HG03135 (cell line): ENCODE results near the gene NECTIN1.

Experiments used
- ATAC-seq: cut with Tn5 transposase; IDR thresholded peaks from one replicate; pipeline ENCODE4 v1.9.1; 2021; ENCODE audit warnings: mild to moderate bottlenecking, moderate library complexity; ENCODE audit not compliant: unreplicated experiment

The NECTIN1 gene

GRCh38 chr11:119624102-119624615 is 104.8 kb downstream of the NECTIN1 start:
- no peak for ATAC-seq

- ATAC-seq, result no peak
These were observed 105.3 kb downstream of the NECTIN1 start for GRCh38 chr11:119623682-119624081.

GRCh38 chr11:119622454-119623143 is 106.4 kb downstream of the NECTIN1 start:
- no peak for ATAC-seq

GRCh38 chr11:119619665-119620064 is 109.3 kb downstream of the NECTIN1 start:
- no peak for ATAC-seq

GRCh38 chr11:119618208-119618909 is 110.6 kb downstream of the NECTIN1 start:
- no peak for ATAC-seq

GRCh38 chr11:119617340-119617713 is 111.7 kb downstream of the NECTIN1 start:
- no peak for ATAC-seq

- ATAC-seq, result no peak
These were observed 112.2 kb downstream of the NECTIN1 start for GRCh38 chr11:119616586-119617339.

- ATAC-seq, result no peak
These were observed 113.2 kb downstream of the NECTIN1 start for GRCh38 chr11:119615882-119616196.

GRCh38 chr11:119615003-119615881 is 113.8 kb downstream of the NECTIN1 start:
- peak; percentile 84 for ATAC-seq

- ATAC-seq, result no peak
These were observed 114.6 kb downstream of the NECTIN1 start for GRCh38 chr11:119614222-119615002.

GRCh38 chr11:119612814-119613213 is 116.2 kb downstream of the NECTIN1 start:
- ATAC-seq, result no peak

GRCh38 chr11:119610836-119611426 is 118.1 kb downstream of the NECTIN1 start:
- ATAC-seq, result no peak

- ATAC-seq, result no peak
These were observed 120.2 kb downstream of the NECTIN1 start for GRCh38 chr11:119608781-119609180.

GRCh38 chr11:119608201-119608600 is 120.8 kb downstream of the NECTIN1 start:
- ATAC-seq, result no peak

GRCh38 chr11:119607726-119608125 is 121.3 kb downstream of the NECTIN1 start:
- ATAC-seq, result no peak

GRCh38 chr11:119605137-119605665 is 123.8 kb downstream of the NECTIN1 start:
- ATAC-seq, result no peak

GRCh38 chr11:119602745-119603373 is 126.1 kb downstream of the NECTIN1 start:
- no peak for ATAC-seq

- ATAC-seq, result no peak
These were observed 129.0 kb downstream of the NECTIN1 start for GRCh38 chr11:119599864-119600541.
